Activated B cell treated with CpG ODN at 0.5 μM for 24 hours (primary cell): Measurements from ENCODE around the gene ARID3A. TPM values are rescaled to one million over a fixed set of nuclear protein-coding genes. Genes with fewer than 3 reads are reported as not detected.

Experiments used
- ATAC-seq: fragments of 200-7000 bp; cut with Tn5 transposase; one replicate; pipeline ENCODE4 v1.10.0; 2021; ENCODE audit warnings: low read depth, mild to moderate bottlenecking, moderate library complexity
- CTCF ChIA-PET: fragments of 350-600 bp; sonication (Branson Sonifier 250); formaldehyde crosslinking; loops from one replicate; lab custom pipeline; 2021; ENCODE audit warnings: antibody characterized with exemption; lab: Charles Lee
- POLR2A ChIA-PET: fragments of 350-600 bp; sonication (Branson Sonifier 250); formaldehyde crosslinking; loops from one replicate; lab custom pipeline; 2021; ENCODE audit warnings: antibody characterized with exemption; lab: Charles Lee
- DNase-seq: peaks from one replicate; pipeline ENCODE4 v3.0.0; 2022
- H3K27ac Mint-ChIP-seq: one replicate; pipeline ENCODE4 v1.8.0; 2020; ENCODE audit warnings: mixed read lengths
- H3K27me3 Mint-ChIP-seq: one replicate; pipeline ENCODE4 v1.8.0; 2021; ENCODE audit warnings: mixed read lengths
- H3K36me3 Mint-ChIP-seq: one replicate; pipeline ENCODE4 v1.8.0; 2021; ENCODE audit warnings: low read depth, mixed read lengths
- H3K4me1 Mint-ChIP-seq: one replicate; pipeline ENCODE4 v1.8.0; 2021; ENCODE audit warnings: mixed read lengths
- H3K4me3 Mint-ChIP-seq: one replicate; pipeline ENCODE4 v1.8.0; 2020; ENCODE audit warnings: mild to moderate bottlenecking, mixed read lengths
- H3K9me3 Mint-ChIP-seq: one replicate; pipeline ENCODE4 v1.8.0; 2020; ENCODE audit warnings: mixed read lengths
- CTCF ChIP-seq: fragments of 200-600 bp; IDR thresholded peaks from one replicate; pipeline ENCODE4 v1.8.0; 2022; ENCODE audit warnings: antibody characterized with exemption, mild to moderate bottlenecking
- intact Hi-C: fragments of 100-400 bp; cut with micrococcal nuclease; formaldehyde crosslinking; loops from one replicate; pipeline ENCODE4 v1.15.1; 2024
- total RNA-seq: library from RNA; stranded (reverse); gene quantifications from 2 replicates; pipeline ENCODE4 v1.2.3, GENCODE V29; 2022

The ARID3A gene
- total RNA-seq, 1 donor from 2014 or later, result 74.9 TPM

- Mint-ChIP-seq H3K27ac (no peak overlapping the region), H3K27me3 (no peaks in the 10 kb centered on the region), H3K4me3 (no peak overlapping the region), H3K4me1 (peaks cover 27% of the 10 kb centered on the region), H3K9me3 (no peaks in the 10 kb centered on the region), H3K36me3 (peaks cover 42% of the 10 kb centered on the region)
- TF ChIP-seq CTCF, result no peak
- CTCF ChIA-PET, result no interaction called here
- intact Hi-C loops, result no loop called here
- ATAC-seq, result no peak
- DNase-seq, result no peak
- POLR2A ChIA-PET, result interaction anchor here (7.8 kb wide), 1 partner anchor 10 kb away, joined by 213 read pairs; no protein-coding TSS in a partner anchor
These were observed 29.4 kb upstream of the ARID3A start for GRCh38 chr19:896434-896833.

- Mint-ChIP-seq H3K27ac (no peak overlapping the region), H3K4me3 (no peak overlapping the region), H3K9me3 (no peaks in the 10 kb centered on the region), H3K27me3 (no peaks in the 10 kb centered on the region), H3K36me3 (peaks cover 46% of the 10 kb centered on the region), H3K4me1 (peaks cover 27% of the 10 kb centered on the region)
- POLR2A ChIA-PET, result interaction anchor here (7.8 kb wide), 1 partner anchor 10 kb away, joined by 213 read pairs; no protein-coding TSS in a partner anchor
- CTCF ChIA-PET, result no interaction called here
- DNase-seq (no peak), ATAC-seq (no peak)
- intact Hi-C loops, result no loop called here
- TF ChIP-seq CTCF, result no peak
These were observed 28.8 kb upstream of the ARID3A start for GRCh38 chr19:896999-897398.

GRCh38 chr19:897442-898039 lies 28.3 kb upstream of the ARID3A start:
- peaks cover 25% of the 10 kb centered on the region for H3K4me1 Mint-ChIP-seq
- peaks cover 47% of the 10 kb centered on the region for H3K36me3 Mint-ChIP-seq
- DNase-seq, result no peak
- no peak for ATAC-seq
- H3K4me3 Mint-ChIP-seq, result no peak overlapping the region
- H3K9me3 Mint-ChIP-seq, result no peaks in the 10 kb centered on the region
- TF ChIP-seq CTCF, result no peak
- H3K27ac Mint-ChIP-seq, result no peak overlapping the region
- intact Hi-C loops, result no loop called here
- no peaks in the 10 kb centered on the region for H3K27me3 Mint-ChIP-seq
- ChIA-PET POLR2A (interaction anchor here (7.8 kb wide), 1 partner anchor 9 kb away, joined by 213 read pairs; no protein-coding TSS in a partner anchor), CTCF (no interaction called here)

GRCh38 chr19:898663-899062 lies 27.2 kb upstream of the ARID3A start:
- TF ChIP-seq CTCF, result no peak
- no peaks in the 10 kb centered on the region for H3K27me3 Mint-ChIP-seq
- intact Hi-C loops, result no loop called here
- H3K9me3 Mint-ChIP-seq, result no peaks in the 10 kb centered on the region
- H3K4me1 Mint-ChIP-seq, result peaks cover 21% of the 10 kb centered on the region
- peak; percentile 66 for ATAC-seq
- POLR2A ChIA-PET, result interaction anchor here (0.6 to 7.8 kb wide), 2 partner anchors 8 to 1146 kb away, joined by 4 to 213 read pairs; no protein-coding TSS in a partner anchor
- DNase-seq, result no peak
- peak overlapping the region; percentile 85 for H3K27ac Mint-ChIP-seq
- H3K4me3 Mint-ChIP-seq, result no peak overlapping the region
- CTCF ChIA-PET, result interaction anchor here (0.5 kb wide), 1 partner anchor 35 kb away, joined by 3 read pairs; no protein-coding TSS in a partner anchor
- peaks cover 42% of the 10 kb centered on the region for H3K36me3 Mint-ChIP-seq

- Mint-ChIP-seq H3K9me3 (no peaks in the 10 kb centered on the region), H3K36me3 (peaks cover 49% of the 10 kb centered on the region), H3K4me3 (no peak overlapping the region), H3K27me3 (no peaks in the 10 kb centered on the region), H3K4me1 (peaks cover 25% of the 10 kb centered on the region), H3K27ac (peak overlapping the region; percentile 85)
- no peak for TF ChIP-seq CTCF
- intact Hi-C loops, result no loop called here
- ChIA-PET POLR2A (interaction anchor here (7.8 kb wide), 1 partner anchor 7 kb away, joined by 213 read pairs; no protein-coding TSS in a partner anchor), CTCF (interaction anchor here (0.6 kb wide), 1 partner anchor 1494 kb away, joined by 3 read pairs; no protein-coding TSS in a partner anchor)
- ATAC-seq, result no peak
- DNase-seq, result no peak
These were observed 26.3 kb upstream of the ARID3A start for GRCh38 chr19:899336-900042.
